SK-N-SH treated with all-trans-retinoic acid at 6 μM for 48 hours (cell line): ENCODE results near the gene DDX31.

Source experiments
- ATAC-seq: fragments of 200-7000 bp; cut with Tn5 transposase; 3 replicates; pipeline ENCODE4 v1.9.1; 2020; ENCODE audit warnings: mild to moderate bottlenecking, moderate library complexity
- ARNTL ChIP-seq: fragments of 450-650 bp; formaldehyde crosslinking; IDR thresholded peaks from 2 replicates; pipeline ENCODE4 v1.5.0; 2020; ENCODE audit warnings: low read depth, mild to moderate bottlenecking, moderate library complexity, borderline replicate concordance
- CSDC2 ChIP-seq: fragments of 250-450 bp; sonication (Bioruptor Pico); IDR thresholded peaks from 2 replicates; pipeline ENCODE4 v1.5.0; 2020; ENCODE audit warnings: mild to moderate bottlenecking, moderate library complexity
- ESRRG ChIP-seq: fragments of 250-450 bp; sonication (Bioruptor Pico); IDR thresholded peaks from 2 replicates; pipeline ENCODE4 v1.6.1; 2021; ENCODE audit warnings: mild to moderate bottlenecking
- GLIS3 ChIP-seq: fragments of 250-450 bp; sonication (Bioruptor Pico); IDR thresholded peaks from 2 replicates; pipeline ENCODE4 v1.5.0; 2020; ENCODE audit warnings: mild to moderate bottlenecking, moderate library complexity
- ISL1 ChIP-seq: fragments of 250-450 bp; sonication (Bioruptor Pico); IDR thresholded peaks from 2 replicates; pipeline ENCODE4 v2.1.2; 2022; ENCODE audit warnings: mild to moderate bottlenecking, moderate library complexity
- OSR1 ChIP-seq: fragments of 250-450 bp; sonication (Bioruptor Pico); IDR thresholded peaks from 2 replicates; pipeline ENCODE4 v1.8.0; 2022; ENCODE audit warnings: moderate library complexity, mild to moderate bottlenecking, inconsistent platforms
- PPARA ChIP-seq: fragments of 250-450 bp; sonication (Bioruptor Pico); IDR thresholded peaks from 2 replicates; pipeline ENCODE4 v1.5.0; 2020; ENCODE audit warnings: mild to moderate bottlenecking, borderline replicate concordance
- TCF4 ChIP-seq: fragments of 250-450 bp; sonication (Bioruptor Pico); IDR thresholded peaks from 2 replicates; pipeline ENCODE4 v1.8.0; 2021; ENCODE audit warnings: mild to moderate bottlenecking, moderate library complexity, borderline replicate concordance
- TOX ChIP-seq: fragments of 250-450 bp; sonication (Bioruptor Pico); IDR thresholded peaks from 2 replicates; pipeline ENCODE4 v1.8.0; 2021; ENCODE audit warnings: mild to moderate bottlenecking, moderate library complexity, borderline replicate concordance
- ZC3H10 ChIP-seq: fragments of 250-450 bp; sonication (Bioruptor Pico); IDR thresholded peaks from 2 replicates; pipeline ENCODE4 v1.5.1; 2021; ENCODE audit warnings: mild to moderate bottlenecking, moderate library complexity
- ZFP3 ChIP-seq: fragments of 250-450 bp; sonication (Bioruptor Pico); IDR thresholded peaks from 2 replicates; pipeline ENCODE4 v1.5.0; 2020; ENCODE audit warnings: mild to moderate bottlenecking, moderate library complexity
- ZNF565 ChIP-seq: fragments of 450-650 bp; formaldehyde crosslinking; conservative IDR thresholded peaks from 2 replicates; pipeline ENCODE4 v1.5.0; 2020; ENCODE audit warnings: low read depth, mild to moderate bottlenecking, moderate library complexity
- ZNF70 ChIP-seq: fragments of 450-650 bp; formaldehyde crosslinking; IDR thresholded peaks from 2 replicates; pipeline ENCODE4 v1.5.0; 2020; ENCODE audit warnings: mild to moderate bottlenecking, moderate library complexity
- TF ChIP-seq, protein P1 (sequence below): fragments of 250-450 bp; sonication (Bioruptor Pico); IDR thresholded peaks from 2 replicates; pipeline ENCODE4 v1.5.1; 2020; ENCODE audit warnings: low read depth, mild to moderate bottlenecking, moderate library complexity
- TF ChIP-seq, protein P2 (sequence below): fragments of 250-450 bp; sonication (Bioruptor Pico); IDR thresholded peaks from 2 replicates; pipeline ENCODE4 v1.5.0; 2020; ENCODE audit warnings: mild to moderate bottlenecking, moderate library complexity
- TF ChIP-seq, protein P3 (sequence below): fragments of 250-450 bp; sonication (Bioruptor Pico); IDR thresholded peaks from 2 replicates; pipeline ENCODE4 v1.8.0; 2020; ENCODE audit warnings: mild to moderate bottlenecking, moderate library complexity, borderline replicate concordance
- TF ChIP-seq, protein P4 (sequence below): fragments of 250-450 bp; sonication (Bioruptor Pico); IDR thresholded peaks from 2 replicates; pipeline ENCODE4 v1.8.0; 2021; ENCODE audit warnings: low read depth, mild to moderate bottlenecking, moderate library complexity, borderline replicate concordance

The DDX31 gene

DNA sequence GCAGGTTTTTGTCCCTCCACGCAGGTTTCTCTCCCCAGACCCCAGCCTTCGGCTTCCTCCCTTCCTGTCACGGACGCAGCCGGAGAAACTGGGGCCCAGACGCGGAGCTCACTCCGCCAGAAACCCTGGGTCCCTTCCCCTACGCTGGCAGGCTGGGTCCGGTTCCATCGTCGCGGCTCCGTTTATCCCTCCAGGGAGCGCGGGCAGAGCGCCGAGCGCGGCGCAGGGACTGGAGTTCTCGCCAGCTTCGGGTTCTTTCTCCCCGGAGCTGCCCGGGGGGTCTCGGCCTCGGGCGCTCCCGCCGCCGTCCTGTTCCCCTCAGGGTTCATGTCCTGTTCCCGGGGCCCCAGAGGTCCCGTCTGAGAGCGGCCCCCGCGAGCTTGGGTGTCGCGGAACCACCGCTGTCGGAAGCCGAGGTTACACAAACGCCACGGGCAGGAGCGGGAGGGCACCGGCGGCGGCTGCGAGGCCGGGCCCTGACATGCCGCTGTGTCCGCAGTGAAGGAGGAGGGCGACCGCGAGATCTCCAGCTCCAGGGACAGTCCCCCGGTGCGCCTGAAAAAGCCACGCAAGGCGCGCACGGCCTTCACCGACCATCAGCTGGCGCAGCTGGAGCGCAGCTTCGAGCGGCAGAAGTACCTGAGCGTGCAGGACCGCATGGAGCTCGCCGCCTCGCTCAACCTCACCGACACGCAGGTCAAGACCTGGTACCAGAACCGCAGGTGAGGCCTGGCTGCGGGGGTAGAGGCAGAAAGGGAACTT, 82.8 kb downstream of the DDX31 start:
- ATAC-seq = no peak
- TF ChIP-seq ESRRG (CRISPR knock-in tag) = no peak
- no peak for TF ChIP-seq ISL1 (CRISPR knock-in tag)
- no peak for TF ChIP-seq ZFP3
- no peak for TF ChIP-seq GLIS3 (CRISPR knock-in tag)
- TF ChIP-seq, protein P1, sequence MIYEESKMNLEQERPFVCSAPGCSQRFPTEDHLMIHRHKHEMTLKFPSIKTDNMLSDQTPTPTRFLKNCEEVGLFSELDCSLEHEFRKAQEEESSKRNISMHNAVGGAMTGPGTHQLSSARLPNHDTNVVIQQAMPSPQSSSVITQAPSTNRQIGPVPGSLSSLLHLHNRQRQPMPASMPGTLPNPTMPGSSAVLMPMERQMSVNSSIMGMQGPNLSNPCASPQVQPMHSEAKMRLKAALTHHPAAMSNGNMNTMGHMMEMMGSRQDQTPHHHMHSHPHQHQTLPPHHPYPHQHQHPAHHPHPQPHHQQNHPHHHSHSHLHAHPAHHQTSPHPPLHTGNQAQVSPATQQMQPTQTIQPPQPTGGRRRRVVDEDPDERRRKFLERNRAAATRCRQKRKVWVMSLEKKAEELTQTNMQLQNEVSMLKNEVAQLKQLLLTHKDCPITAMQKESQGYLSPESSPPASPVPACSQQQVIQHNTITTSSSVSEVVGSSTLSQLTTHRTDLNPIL (CRISPR knock-in tag) = no peak
- TF ChIP-seq, protein P2, sequence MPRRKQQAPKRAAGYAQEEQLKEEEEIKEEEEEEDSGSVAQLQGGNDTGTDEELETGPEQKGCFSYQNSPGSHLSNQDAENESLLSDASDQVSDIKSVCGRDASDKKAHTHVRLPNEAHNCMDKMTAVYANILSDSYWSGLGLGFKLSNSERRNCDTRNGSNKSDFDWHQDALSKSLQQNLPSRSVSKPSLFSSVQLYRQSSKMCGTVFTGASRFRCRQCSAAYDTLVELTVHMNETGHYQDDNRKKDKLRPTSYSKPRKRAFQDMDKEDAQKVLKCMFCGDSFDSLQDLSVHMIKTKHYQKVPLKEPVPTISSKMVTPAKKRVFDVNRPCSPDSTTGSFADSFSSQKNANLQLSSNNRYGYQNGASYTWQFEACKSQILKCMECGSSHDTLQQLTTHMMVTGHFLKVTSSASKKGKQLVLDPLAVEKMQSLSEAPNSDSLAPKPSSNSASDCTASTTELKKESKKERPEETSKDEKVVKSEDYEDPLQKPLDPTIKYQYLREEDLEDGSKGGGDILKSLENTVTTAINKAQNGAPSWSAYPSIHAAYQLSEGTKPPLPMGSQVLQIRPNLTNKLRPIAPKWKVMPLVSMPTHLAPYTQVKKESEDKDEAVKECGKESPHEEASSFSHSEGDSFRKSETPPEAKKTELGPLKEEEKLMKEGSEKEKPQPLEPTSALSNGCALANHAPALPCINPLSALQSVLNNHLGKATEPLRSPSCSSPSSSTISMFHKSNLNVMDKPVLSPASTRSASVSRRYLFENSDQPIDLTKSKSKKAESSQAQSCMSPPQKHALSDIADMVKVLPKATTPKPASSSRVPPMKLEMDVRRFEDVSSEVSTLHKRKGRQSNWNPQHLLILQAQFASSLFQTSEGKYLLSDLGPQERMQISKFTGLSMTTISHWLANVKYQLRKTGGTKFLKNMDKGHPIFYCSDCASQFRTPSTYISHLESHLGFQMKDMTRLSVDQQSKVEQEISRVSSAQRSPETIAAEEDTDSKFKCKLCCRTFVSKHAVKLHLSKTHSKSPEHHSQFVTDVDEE (CRISPR knock-in tag) = no peak
- TF ChIP-seq TOX (CRISPR knock-in tag) = no peak
- no peak for TF ChIP-seq PPARA (CRISPR knock-in tag)
- no peak for TF ChIP-seq TCF4
- TF ChIP-seq, all 23 proteins: peak for 0

DNA sequence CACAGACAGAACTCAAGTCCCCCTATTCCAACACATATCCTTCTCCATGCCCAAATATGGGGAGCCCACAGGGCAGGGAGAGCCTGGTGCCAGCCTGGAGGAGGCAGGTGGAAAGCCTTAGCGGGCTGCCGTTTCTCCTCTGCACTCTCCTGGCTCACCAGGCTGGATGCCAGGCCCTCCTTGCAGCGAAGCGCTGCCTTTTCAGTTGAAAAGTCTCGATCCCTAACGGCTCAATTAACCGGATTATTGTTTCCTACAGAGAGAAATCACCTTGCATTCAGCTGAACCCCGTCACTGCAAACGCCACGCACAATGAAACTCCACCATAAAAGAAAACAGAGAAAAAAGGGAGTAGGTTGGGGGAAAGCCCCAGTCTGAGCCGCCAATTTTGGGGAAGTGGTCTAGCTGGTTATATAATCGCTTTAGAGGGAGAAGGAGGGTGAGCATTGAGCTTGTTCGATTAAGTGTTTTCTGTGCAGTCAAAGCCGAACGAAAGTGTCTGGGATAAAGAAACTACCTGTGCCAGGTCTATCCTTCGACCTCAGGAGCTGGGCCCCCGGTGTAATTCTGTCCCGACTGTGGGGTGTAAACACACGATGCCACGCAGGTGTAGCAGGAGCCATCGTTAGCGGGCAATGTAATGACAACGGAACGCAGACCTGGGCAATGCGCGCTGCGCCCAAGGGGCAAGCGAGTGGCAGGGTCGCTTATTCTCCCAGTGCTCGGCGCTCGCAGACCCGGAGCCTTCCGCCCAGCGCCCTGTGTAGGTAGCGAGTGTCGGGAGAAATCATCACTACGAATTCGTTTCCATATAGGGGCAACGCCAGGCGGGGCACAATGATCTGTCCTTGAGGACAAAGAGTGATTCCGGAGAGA, 83.6 kb downstream of the DDX31 start:
- no peak for ATAC-seq
- TF ChIP-seq OSR1 (CRISPR knock-in tag) (no peak), TCF4 (no peak), ZNF565 (no peak), ZFP3 (no peak), ZNF70 (CRISPR knock-in tag) (no peak), CSDC2 (no peak), PPARA (CRISPR knock-in tag) (no peak), ZC3H10 (CRISPR knock-in tag) (no peak), TOX (CRISPR knock-in tag) (no peak), ARNTL (CRISPR knock-in tag) (no peak)
- TF ChIP-seq, protein P2 (CRISPR knock-in tag) = no peak
- TF ChIP-seq, protein P3, sequence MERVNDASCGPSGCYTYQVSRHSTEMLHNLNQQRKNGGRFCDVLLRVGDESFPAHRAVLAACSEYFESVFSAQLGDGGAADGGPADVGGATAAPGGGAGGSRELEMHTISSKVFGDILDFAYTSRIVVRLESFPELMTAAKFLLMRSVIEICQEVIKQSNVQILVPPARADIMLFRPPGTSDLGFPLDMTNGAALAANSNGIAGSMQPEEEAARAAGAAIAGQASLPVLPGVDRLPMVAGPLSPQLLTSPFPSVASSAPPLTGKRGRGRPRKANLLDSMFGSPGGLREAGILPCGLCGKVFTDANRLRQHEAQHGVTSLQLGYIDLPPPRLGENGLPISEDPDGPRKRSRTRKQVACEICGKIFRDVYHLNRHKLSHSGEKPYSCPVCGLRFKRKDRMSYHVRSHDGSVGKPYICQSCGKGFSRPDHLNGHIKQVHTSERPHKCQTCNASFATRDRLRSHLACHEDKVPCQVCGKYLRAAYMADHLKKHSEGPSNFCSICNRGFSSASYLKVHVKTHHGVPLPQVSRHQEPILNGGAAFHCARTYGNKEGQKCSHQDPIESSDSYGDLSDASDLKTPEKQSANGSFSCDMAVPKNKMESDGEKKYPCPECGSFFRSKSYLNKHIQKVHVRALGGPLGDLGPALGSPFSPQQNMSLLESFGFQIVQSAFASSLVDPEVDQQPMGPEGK (CRISPR knock-in tag) = no peak
- TF ChIP-seq, protein P4, sequence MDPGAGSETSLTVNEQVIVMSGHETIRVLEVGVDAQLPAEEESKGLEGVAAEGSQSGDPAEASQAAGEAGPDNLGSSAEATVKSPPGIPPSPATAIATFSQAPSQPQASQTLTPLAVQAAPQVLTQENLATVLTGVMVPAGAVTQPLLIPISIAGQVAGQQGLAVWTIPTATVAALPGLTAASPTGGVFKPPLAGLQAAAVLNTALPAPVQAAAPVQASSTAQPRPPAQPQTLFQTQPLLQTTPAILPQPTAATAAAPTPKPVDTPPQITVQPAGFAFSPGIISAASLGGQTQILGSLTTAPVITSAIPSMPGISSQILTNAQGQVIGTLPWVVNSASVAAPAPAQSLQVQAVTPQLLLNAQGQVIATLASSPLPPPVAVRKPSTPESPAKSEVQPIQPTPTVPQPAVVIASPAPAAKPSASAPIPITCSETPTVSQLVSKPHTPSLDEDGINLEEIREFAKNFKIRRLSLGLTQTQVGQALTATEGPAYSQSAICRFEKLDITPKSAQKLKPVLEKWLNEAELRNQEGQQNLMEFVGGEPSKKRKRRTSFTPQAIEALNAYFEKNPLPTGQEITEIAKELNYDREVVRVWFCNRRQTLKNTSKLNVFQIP (CRISPR knock-in tag) = no peak
